Spleen (tissue), 11 donors: ENCODE results near the gene C16orf90. TPM values are rescaled to one million over a fixed set of nuclear protein-coding genes. Genes with fewer than 3 reads are reported as not detected.

ENCODE experiments used
- DNase-seq: peaks from one replicate; pipeline ENCODE4 v3.0.0-alpha.2; 2020
- H3K27ac ChIP-seq, 8 donors: fragments of 200-600 bp; sonication (generic) in 7 of 8; 1 replicate in 4 of 8; 2 replicates in 4 of 8; pipeline versions ENCODE4 v1.5.0 to v1.8.0; 2016 to 2021; ENCODE audit warnings: inconsistent platforms in 4 of 8, mild to moderate bottlenecking in 4 of 8, moderate library complexity in 1 of 8
- H3K27me3 ChIP-seq, 7 donors: fragments of 200-600 bp; sonication (generic) in 6 of 7; replicated peaks in 1 of 7; 1 replicate in 4 of 7; 2 replicates in 3 of 7; pipeline versions ENCODE4 v1.5.0 to v1.8.0; 2016 to 2021; ENCODE audit warnings: inconsistent platforms in 3 of 7, mild to moderate bottlenecking in 1 of 7
- H3K36me3 ChIP-seq, 6 donors: fragments of 200-600 bp; sonication (generic) in 5 of 6; 1 replicate in 4 of 6; 2 replicates in 2 of 6; pipeline versions ENCODE4 v1.5.0 to v1.8.0; 2016 to 2021; ENCODE audit warnings: inconsistent platforms in 2 of 6
- H3K4me1 ChIP-seq, 6 donors: fragments of 200-600 bp; sonication (generic) in 5 of 6; 1 replicate in 3 of 6; 2 replicates in 3 of 6; pipeline versions ENCODE4 v1.5.0 to v1.8.0; 2016 to 2021; ENCODE audit warnings: inconsistent platforms in 3 of 6
- H3K4me3 ChIP-seq, 8 donors: fragments of 200-600 bp; sonication (generic) in 7 of 8; 1 replicate in 4 of 8; 2 replicates in 4 of 8; pipeline versions ENCODE4 v1.5.0 to v1.8.0; 2016 to 2021; ENCODE audit warnings: inconsistent platforms in 4 of 8, mild to moderate bottlenecking in 4 of 8, moderate library complexity in 2 of 8
- H3K9me3 ChIP-seq, 8 donors: fragments of 200-600 bp; sonication (generic) in 7 of 8; 1 replicate in 4 of 8; 2 replicates in 4 of 8; pipeline versions ENCODE4 v1.5.0 to v1.8.0; 2016 to 2021; ENCODE audit warnings: inconsistent platforms in 4 of 8
- POLR2A ChIP-seq, 3 donors: fragments of 450-650 bp; IDR thresholded peaks; one replicate each; pipeline ENCODE4 v1.5.1; 2017; ENCODE audit warnings: antibody characterized with exemption in 3 of 3, mild to moderate bottlenecking in 1 of 3
- POLR2AphosphoS5 ChIP-seq, 3 donors: sonication (generic); formaldehyde crosslinking; IDR thresholded peaks; one replicate each; pipeline ENCODE4 v1.5.1; 2017; ENCODE audit warnings: antibody characterized with exemption in 3 of 3
- WGBS, 5 donors: extraction: QIAGEN DNeasy Blood & Tissue Kit in 3 of 5; methylation state at CpG; one replicate each; pipeline versions ENCODE4 v1.1.5 to v1.1.7; 2013 to 2018; 5-methylcytosine and 5-hydroxymethylcytosine counted together
- intact Hi-C: fragments of 100-400 bp; cut with DNase I; formaldehyde crosslinking; loops from one replicate; pipeline ENCODE4 v1.15.0; 2023; ENCODE audit warnings: low total_unique reads
- polyA plus RNA-seq, 3 donors: library from polyadenylated mRNA; stranded (reverse); fragments of 200-250 nt; gene quantifications; one replicate each; pipeline ENCODE4 v1.2.1, GENCODE V29; 2013
- total RNA-seq, 7 donors: library from RNA; depleted of rRNA in 3 of 7; stranded (reverse); fragments of >200 nt in 3 of 7; fragmentation: NEBNext Ultra II Directional in 4 of 7; extraction: Animal tissue kit (Norgen Biotek cat#: 25700) in 4 of 7; gene quantifications; one replicate each; pipeline versions ENCODE4 v1.1.0 to v1.2.1, GENCODE V29; 2016 to 2021
- TF ChIP-seq, protein P1 (sequence below), 11 experiments: fragments of 200-600 bp in 7 of 11; fragments of 450-650 bp in 4 of 11; sonication (generic) in 4 of 11; IDR thresholded peaks in 8 of 11; conservative IDR thresholded peaks in 3 of 11; 1 replicate in 7 of 11; 2 replicates in 4 of 11; pipeline versions ENCODE4 v1.4.0 to v1.8.0; 2016 to 2021; ENCODE audit warnings: antibody characterized with exemption in 11 of 11, inconsistent platforms in 4 of 11, mild to moderate bottlenecking in 1 of 11
- donor health status: healthy with polysubstance abuse.
- donor health status: DM: no; HTN: no; CAD: no; lungs with moderate emphysema.
- donor health status: DM: no; HTN: no; CAD: no.
- donor health status: Bipolar disorder and iron deficiency.
- donor health status: healthy.
- donor health status: DM: no; HTN: no; CAD: no.
- donor health status: DM: yes; HTN: yes; CAD: no.

Gene C16orf90
- total and polyA plus RNA-seq, 10 donors: not detected

DNA sequence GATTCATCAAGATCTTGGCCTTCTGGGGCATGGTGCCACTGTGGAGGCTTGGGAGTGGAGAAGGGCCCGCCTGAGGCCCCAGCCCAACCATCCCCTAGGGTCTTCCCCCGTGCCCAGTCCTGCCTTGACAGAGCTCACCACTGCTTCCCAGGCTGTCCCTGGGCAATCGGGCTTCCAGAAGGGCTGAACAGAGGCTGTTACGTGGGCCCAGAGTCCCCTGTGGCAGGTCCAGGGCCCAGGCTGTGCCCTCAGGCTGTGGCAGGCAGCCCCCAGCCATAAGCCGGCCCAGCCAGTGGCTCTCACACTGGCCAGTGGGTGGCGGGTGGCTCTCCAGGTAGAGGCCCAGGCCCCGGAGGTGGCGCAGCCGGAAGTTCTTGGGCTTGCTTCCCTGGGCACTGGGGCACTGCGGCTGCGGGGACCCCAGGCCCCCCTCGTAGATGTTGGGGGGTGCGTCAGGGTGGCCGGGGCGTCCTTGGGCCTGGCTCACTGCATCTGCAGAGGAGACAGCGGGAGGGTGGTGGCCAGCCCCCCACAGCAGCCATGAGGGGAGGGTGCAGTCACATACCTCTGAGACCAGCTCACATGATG is 809 bp downstream of the C16orf90 start:
- H3K27me3 ChIP-seq: no peaks in the 10 kb centered on the region
- TF ChIP-seq, protein P1, sequence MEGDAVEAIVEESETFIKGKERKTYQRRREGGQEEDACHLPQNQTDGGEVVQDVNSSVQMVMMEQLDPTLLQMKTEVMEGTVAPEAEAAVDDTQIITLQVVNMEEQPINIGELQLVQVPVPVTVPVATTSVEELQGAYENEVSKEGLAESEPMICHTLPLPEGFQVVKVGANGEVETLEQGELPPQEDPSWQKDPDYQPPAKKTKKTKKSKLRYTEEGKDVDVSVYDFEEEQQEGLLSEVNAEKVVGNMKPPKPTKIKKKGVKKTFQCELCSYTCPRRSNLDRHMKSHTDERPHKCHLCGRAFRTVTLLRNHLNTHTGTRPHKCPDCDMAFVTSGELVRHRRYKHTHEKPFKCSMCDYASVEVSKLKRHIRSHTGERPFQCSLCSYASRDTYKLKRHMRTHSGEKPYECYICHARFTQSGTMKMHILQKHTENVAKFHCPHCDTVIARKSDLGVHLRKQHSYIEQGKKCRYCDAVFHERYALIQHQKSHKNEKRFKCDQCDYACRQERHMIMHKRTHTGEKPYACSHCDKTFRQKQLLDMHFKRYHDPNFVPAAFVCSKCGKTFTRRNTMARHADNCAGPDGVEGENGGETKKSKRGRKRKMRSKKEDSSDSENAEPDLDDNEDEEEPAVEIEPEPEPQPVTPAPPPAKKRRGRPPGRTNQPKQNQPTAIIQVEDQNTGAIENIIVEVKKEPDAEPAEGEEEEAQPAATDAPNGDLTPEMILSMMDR (IDR thresholded peaks at IDR 0.05 in 8 of 11, conservative IDR thresholded peaks at IDR 0.05 in 3 of 11): no peak
- TF ChIP-seq POLR2A (IDR thresholded peaks at IDR 0.05) (no peak), POLR2AphosphoS5 (IDR thresholded peaks at IDR 0.05) (peak in 1 of 3 donors; percentile 28)
- intact Hi-C loops: no loop called here
- no peak overlapping the region for H3K4me3 ChIP-seq
- no peaks in the 10 kb centered on the region for H3K9me3 ChIP-seq
- H3K36me3 ChIP-seq: no peaks in the 10 kb centered on the region
- peak; percentile 67 for DNase-seq
- no peak overlapping the region for H3K27ac ChIP-seq
- H3K4me1 ChIP-seq: peaks cover 0 to 17% (median 4%) of the 10 kb centered on the region in 6 donors
- 94 to 98% (median 95%) methylated on average over 14 to 16 of the region's 16 CpGs for WGBS, 5 donors

DNA sequence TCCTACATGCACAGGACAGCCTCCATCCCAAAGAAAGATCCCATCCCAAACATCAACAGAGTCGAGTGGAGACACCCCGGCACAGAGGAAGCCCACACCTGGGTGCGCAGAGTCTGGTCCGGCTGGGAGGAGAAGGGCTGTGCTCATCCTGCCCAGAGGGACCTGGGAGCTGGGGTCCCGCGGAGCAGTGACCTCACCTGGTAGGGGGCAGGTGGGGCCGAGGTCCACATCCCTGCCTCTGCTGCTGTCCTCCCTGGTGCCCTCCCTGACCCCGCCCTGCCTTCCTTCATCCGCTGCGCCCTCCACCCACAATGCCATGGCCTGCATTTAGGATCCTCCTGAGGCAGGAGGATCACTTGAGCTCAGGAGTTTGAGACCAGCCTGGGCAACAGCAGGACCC is 2.9 kb downstream of the C16orf90 start:
- 79 to 96% (median 92%) methylated on average over 6 to 10 of the region's 10 CpGs for WGBS, 5 donors
- Histone ChIP-seq H3K9me3 (no peaks in the 10 kb centered on the region), H3K36me3 (peaks cover 0 to 14% (median 2%) of the 10 kb centered on the region in 6 donors), H3K4me3 (no peak overlapping the region), H3K27ac (no peak overlapping the region), H3K4me1 (peaks cover 0 to 16% (median 4%) of the 10 kb centered on the region in 6 donors), H3K27me3 (no peaks in the 10 kb centered on the region)
- peak; percentile 52 for DNase-seq
- TF ChIP-seq POLR2A (IDR thresholded peaks at IDR 0.05) (no peak), POLR2AphosphoS5 (IDR thresholded peaks at IDR 0.05) (peak in 1 of 3 donors; percentile 56)
- TF ChIP-seq, protein P1 (IDR thresholded peaks at IDR 0.05 in 8 of 11, conservative IDR thresholded peaks at IDR 0.05 in 3 of 11): no peak
- intact Hi-C loops: no loop called here

DNA sequence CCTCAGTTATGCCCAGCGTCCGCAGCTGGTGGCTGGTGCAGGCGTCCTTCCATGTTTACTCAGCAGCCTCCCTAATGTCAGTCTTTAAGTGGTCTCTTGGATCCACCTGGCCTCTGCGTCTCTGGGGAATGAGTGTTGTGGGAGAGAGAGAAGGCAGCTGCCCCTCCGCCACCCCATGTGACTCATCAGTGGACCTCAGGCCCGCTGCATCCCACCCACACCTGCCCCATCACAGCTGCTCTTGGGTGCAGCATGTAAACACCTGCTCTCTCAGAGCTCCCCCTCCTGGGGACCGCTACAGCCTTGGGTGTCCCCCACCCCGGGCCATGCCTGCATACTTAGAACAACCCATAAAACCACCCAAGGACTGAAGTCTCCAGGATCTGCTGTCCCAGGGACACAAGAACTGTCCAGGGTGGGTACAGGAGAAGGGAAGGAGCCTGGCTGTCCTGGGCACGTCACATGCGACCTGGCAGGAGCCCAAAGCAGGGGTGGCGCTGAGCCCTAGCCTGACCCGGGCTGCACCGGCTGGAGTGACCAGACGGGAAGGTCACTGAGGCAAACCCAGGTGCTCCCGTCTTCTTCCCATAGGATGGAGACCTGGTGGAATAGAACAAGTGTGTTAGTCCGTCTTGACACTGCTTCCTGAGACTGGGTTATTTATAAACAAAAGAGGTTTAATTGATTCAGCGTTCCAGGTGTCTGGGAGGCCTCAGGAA is 4.2 kb downstream of the C16orf90 start:
- TF ChIP-seq POLR2AphosphoS5 (IDR thresholded peaks at IDR 0.05) (peak in 2 of 3 donors; percentile 47 to 66), POLR2A (IDR thresholded peaks at IDR 0.05) (no peak)
- Histone ChIP-seq H3K36me3 (peaks cover 0 to 27% (median 12%) of the 10 kb centered on the region in 6 donors), H3K4me1 (peaks cover 0 to 16% (median 4%) of the 10 kb centered on the region in 6 donors), H3K4me3 (no peak overlapping the region), H3K27me3 (no peaks in the 10 kb centered on the region), H3K9me3 (no peaks in the 10 kb centered on the region), H3K27ac (no peak overlapping the region)
- DNase-seq: no peak
- intact Hi-C loops: no loop called here
- 57 to 72% (median 60%) methylated on average over 15 to 17 of the region's 17 CpGs for WGBS, 5 donors

DNA sequence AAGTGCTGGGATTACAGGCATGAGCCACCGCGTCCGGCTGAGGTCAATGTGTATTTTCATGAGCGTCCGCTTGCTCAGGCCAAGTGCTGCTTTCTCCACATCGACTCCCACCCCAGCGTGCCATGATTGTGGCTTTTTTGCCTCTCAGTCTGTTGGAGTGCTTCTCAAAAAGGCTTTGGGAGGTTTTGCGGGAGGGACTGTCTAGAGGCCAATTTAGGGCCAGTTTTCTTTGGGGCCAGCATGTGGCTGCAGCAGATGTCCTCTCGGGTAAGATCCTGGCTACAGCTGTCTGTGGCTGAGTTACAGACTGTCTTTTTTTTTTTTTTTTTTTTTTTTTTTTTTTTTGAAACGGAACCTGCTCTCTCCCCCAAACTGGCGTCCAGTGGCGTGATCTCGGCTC is 6.5 kb downstream of the C16orf90 start:
- DNase-seq: no peak
- Histone ChIP-seq H3K36me3 (peaks cover 3 to 50% (median 34%) of the 10 kb centered on the region in 6 donors), H3K9me3 (no peaks in the 10 kb centered on the region), H3K4me3 (no peak overlapping the region), H3K27me3 (no peaks in the 10 kb centered on the region), H3K4me1 (peaks cover 0 to 16% (median 4%) of the 10 kb centered on the region in 6 donors), H3K27ac (no peak overlapping the region)
- intact Hi-C loops: no loop called here
- 65 to 87% (median 74%) methylated on average over 9 to 13 of the region's 13 CpGs for WGBS, 5 donors
- no peak for TF ChIP-seq POLR2AphosphoS5 (IDR thresholded peaks at IDR 0.05)
- TF ChIP-seq POLR2A (IDR thresholded peaks at IDR 0.05): no peak
- TF ChIP-seq, protein P1 (IDR thresholded peaks at IDR 0.05 in 8 of 11, conservative IDR thresholded peaks at IDR 0.05 in 3 of 11): no peak
